Cardiac muscle cell (in vitro differentiated cells and primary cell): ENCODE measurements around the gene COL21A1. TPM values are rescaled to one million over a fixed set of nuclear protein-coding genes. Genes with fewer than 3 reads are reported as not detected.
A peak's percentile ranks its signal among the peaks of the same experiment; 100 is the strongest.

Source experiments
- DNase-seq, 2 donors: peaks; one replicate each; pipeline versions ENCODE4 v3.0.0 to v3.0.0-alpha.2; 2010 to 2017; ENCODE audit warnings: low read depth in 1 of 2, low spot score in 1 of 2
- H3K27ac ChIP-seq: fragments of 200-600 bp; sonication (generic); 2 replicates; pipeline ENCODE4 v1.5.1; 2016
- H3K27me3 ChIP-seq: fragments of 200-600 bp; sonication (generic); 2 replicates; pipeline ENCODE4 v1.6.0; 2016; ENCODE audit warnings: control low read depth
- H3K36me3 ChIP-seq: fragments of 200-600 bp; sonication (generic); 2 replicates; pipeline ENCODE4 v1.5.1; 2016; ENCODE audit warnings: control low read depth
- H3K4me1 ChIP-seq: fragments of 200-600 bp; sonication (generic); 2 replicates; pipeline ENCODE4 v1.8.1; 2017; ENCODE audit warnings: low read depth, mild to moderate bottlenecking, mixed run types
- H3K4me3 ChIP-seq: fragments of 200-600 bp; sonication (generic); 2 replicates; pipeline ENCODE4 v1.5.1; 2016; ENCODE audit warnings: mild to moderate bottlenecking
- H3K9me3 ChIP-seq: fragments of 200-600 bp; sonication (generic); 2 replicates; pipeline ENCODE4 v1.5.1; 2017; ENCODE audit warnings: low read depth, mild to moderate bottlenecking, control low read depth
- CTCF ChIP-seq: IDR thresholded peaks from 2 replicates; pipeline ENCODE4 v1.5.1; 2012; ENCODE audit warnings: low read depth, mild to moderate bottlenecking, low read length
- polyA plus RNA-seq: library from polyadenylated mRNA; unstranded; fragments of >200 nt; fragmentation: Nextera tagmentation; extraction: Ambion mirVana; gene quantifications from 2 replicates; pipeline ENCODE4 v1.2.1, GENCODE V29; 2016
- total RNA-seq: library from RNA; depleted of rRNA; stranded (reverse); fragments of >200 nt; gene quantifications from 2 replicates; pipeline ENCODE4 v1.2.3, GENCODE V29; 2016

COL21A1 gene
- total RNA-seq (1.2 and 1.4 TPM in 2 replicates), polyA plus RNA-seq (0.81 and 0.83 TPM in 2 replicates)

- DNase-seq = peak; percentile 60 to 76
- peak; percentile 43 for TF ChIP-seq CTCF
Measured at GRCh38 chr6:56246881-56247653, at the start of gene COL21A1. TSS of gene COL21A1 (minus strand) at chr6:56247580. CDS start at chr6:56182618, 64,962 bp downstream.

GRCh38 chr6:56293781-56294180 lies 46.4 kb upstream of the COL21A1 start:
- no peaks in the 10 kb centered on the region for H3K9me3 ChIP-seq
- no peaks in the 10 kb centered on the region for H3K36me3 ChIP-seq
- no peak overlapping the region for H3K27ac ChIP-seq
- H3K27me3 ChIP-seq = no peaks in the 10 kb centered on the region
- no peak for DNase-seq
- TF ChIP-seq CTCF = no peak
- H3K4me1 ChIP-seq = peaks cover 5% of the 10 kb centered on the region
- no peak overlapping the region for H3K4me3 ChIP-seq

More at GRCh38 chr6:56246881-56247653, at the start of gene COL21A1:
- Histone ChIP-seq H3K27me3 (peaks cover 12% of the 10 kb centered on the region), H3K4me1 (no peaks in the 10 kb centered on the region), H3K36me3 (no peaks in the 10 kb centered on the region), H3K4me3 (peak within 1 kb of the TSS; percentile 35), H3K9me3 (no peaks in the 10 kb centered on the region), H3K27ac (no peak within 1 kb of the TSS)

- Histone ChIP-seq H3K4me3 (no peak overlapping the region), H3K9me3 (no peaks in the 10 kb centered on the region), H3K4me1 (peaks cover 11% of the 10 kb centered on the region), H3K27ac (no peak overlapping the region), H3K27me3 (no peaks in the 10 kb centered on the region), H3K36me3 (no peaks in the 10 kb centered on the region)
- TF ChIP-seq CTCF = peak; percentile 60
- DNase-seq = peak; percentile 76 to 85
Measured at GRCh38 chr6:56292505-56293181, 45.3 kb upstream of the COL21A1 start.

GRCh38 chr6:56291302-56291917 lies 44.0 kb upstream of the COL21A1 start:
- peaks cover 11% of the 10 kb centered on the region for H3K4me1 ChIP-seq
- H3K27ac ChIP-seq = no peak overlapping the region
- DNase-seq = peak in 1 of 2 donors; percentile 46
- H3K9me3 ChIP-seq = no peaks in the 10 kb centered on the region
- no peak for TF ChIP-seq CTCF
- no peaks in the 10 kb centered on the region for H3K36me3 ChIP-seq
- no peaks in the 10 kb centered on the region for H3K27me3 ChIP-seq
- no peak overlapping the region for H3K4me3 ChIP-seq

GRCh38 chr6:56289721-56290120 lies 42.3 kb upstream of the COL21A1 start:
- Histone ChIP-seq H3K4me1 (peaks cover 11% of the 10 kb centered on the region), H3K27ac (no peak overlapping the region), H3K4me3 (no peak overlapping the region), H3K36me3 (no peaks in the 10 kb centered on the region), H3K9me3 (no peaks in the 10 kb centered on the region), H3K27me3 (no peaks in the 10 kb centered on the region)
- TF ChIP-seq CTCF = no peak
- no peak for DNase-seq
